Testis (tissue), 2 donors: Measurements from ENCODE around the gene HNRNPU.

Experiments used
- POLR2A ChIP-seq: fragments of 450-650 bp; IDR thresholded peaks from one replicate; pipeline ENCODE4 v1.6.1; 2017; ENCODE audit warnings: antibody characterized with exemption, mild to moderate bottlenecking, moderate library complexity
- TF ChIP-seq, protein P1 (sequence below), 3 experiments: fragments of 450-650 bp in 2 of 3; fragments of 200-600 bp in 1 of 3; sonication (generic) in 1 of 3; IDR thresholded peaks; one replicate each; pipeline ENCODE4 v1.5.1; 2016 to 2019; ENCODE audit warnings: antibody characterized with exemption in 3 of 3, mild to moderate bottlenecking in 2 of 3, moderate library complexity in 1 of 3

DNA sequence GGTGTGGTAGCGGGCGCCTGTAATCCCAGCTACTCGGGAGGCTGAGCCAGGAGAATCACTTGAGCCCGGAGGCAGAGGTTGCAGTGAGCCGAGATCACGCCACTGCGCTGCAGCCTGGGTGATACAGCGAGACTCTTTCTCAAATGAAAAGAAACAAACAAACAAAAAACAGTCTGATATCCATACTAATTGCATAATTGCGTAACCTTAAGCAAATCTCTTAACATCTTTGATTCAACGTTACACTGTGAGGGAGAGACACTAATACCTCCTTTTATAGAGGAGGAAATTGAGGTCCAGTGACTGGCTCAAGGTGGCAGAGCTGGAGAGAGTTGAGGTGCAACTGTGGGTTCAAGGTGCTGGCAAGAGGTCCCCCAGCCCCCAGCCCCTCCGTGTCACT is 41.5 kb downstream of the HNRNPU start:
- TF ChIP-seq, protein P1, sequence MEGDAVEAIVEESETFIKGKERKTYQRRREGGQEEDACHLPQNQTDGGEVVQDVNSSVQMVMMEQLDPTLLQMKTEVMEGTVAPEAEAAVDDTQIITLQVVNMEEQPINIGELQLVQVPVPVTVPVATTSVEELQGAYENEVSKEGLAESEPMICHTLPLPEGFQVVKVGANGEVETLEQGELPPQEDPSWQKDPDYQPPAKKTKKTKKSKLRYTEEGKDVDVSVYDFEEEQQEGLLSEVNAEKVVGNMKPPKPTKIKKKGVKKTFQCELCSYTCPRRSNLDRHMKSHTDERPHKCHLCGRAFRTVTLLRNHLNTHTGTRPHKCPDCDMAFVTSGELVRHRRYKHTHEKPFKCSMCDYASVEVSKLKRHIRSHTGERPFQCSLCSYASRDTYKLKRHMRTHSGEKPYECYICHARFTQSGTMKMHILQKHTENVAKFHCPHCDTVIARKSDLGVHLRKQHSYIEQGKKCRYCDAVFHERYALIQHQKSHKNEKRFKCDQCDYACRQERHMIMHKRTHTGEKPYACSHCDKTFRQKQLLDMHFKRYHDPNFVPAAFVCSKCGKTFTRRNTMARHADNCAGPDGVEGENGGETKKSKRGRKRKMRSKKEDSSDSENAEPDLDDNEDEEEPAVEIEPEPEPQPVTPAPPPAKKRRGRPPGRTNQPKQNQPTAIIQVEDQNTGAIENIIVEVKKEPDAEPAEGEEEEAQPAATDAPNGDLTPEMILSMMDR (IDR thresholded peaks at IDR 0.05) = no peak
- TF ChIP-seq POLR2A = no peak
